GM12878 (cell line): ENCODE data around the gene PIEZO2. TPM values are rescaled to one million over a fixed set of nuclear protein-coding genes. Genes with fewer than 3 reads are reported as not detected.
A peak's percentile ranks its signal among the peaks of the same experiment; 100 is the strongest.

Source experiments
- ATAC-seq: fragments of 200-7000 bp; cut with Tn5 transposase; 3 replicates; pipeline ENCODE4 v1.9.1; 2020; ENCODE audit warnings: mild to moderate bottlenecking, moderate library complexity
- BruUV-seq: library from RNA; stranded (reverse); fragments of 400-500 nt; replicated peaks from 2 replicates; lab custom pipeline; 2021; lab: Mats Ljungman, UMichigan
- CTCF ChIA-PET: fragments of 300-600 bp; sonication (Branson Sonifier 250); formaldehyde crosslinking; extraction: SDS; loops from one replicate; lab custom pipeline; 2021; ENCODE audit warnings: inconsistent platforms; lab: Yijun Ruan, JAX
- POLR2A ChIA-PET: fragments of 350-600 bp; formaldehyde crosslinking; extraction: SDS; loops from one replicate; lab custom pipeline; 2021; ENCODE audit warnings: inconsistent platforms; lab: Charles Lee
- RAD21 ChIA-PET: fragments of 300-600 bp; sonication (Branson Sonifier 250); formaldehyde crosslinking; loops from one replicate; lab custom pipeline; 2023; ENCODE audit warnings: antibody characterized with exemption; ENCODE audit not compliant: unreplicated experiment; lab: Charles Lee
- SMC1A ChIA-PET: fragments of 300-600 bp; sonication (Branson Sonifier 250); formaldehyde crosslinking; loops from one replicate; lab custom pipeline; 2023; ENCODE audit not compliant: unreplicated experiment, uncharacterized antibody; lab: Charles Lee
- DNase-seq: peaks from one replicate; pipeline ENCODE4 v3.0.0-alpha.2; 2011; ENCODE audit warnings: low read depth, low spot score
- FAIRE-seq: peaks from 3 replicates; lab custom pipeline; 2011; peaks lifted over from hg19 to GRCh38; lab: Jason Lieb, UNC
- H2AFZ ChIP-seq: 2 replicates; pipeline ENCODE4 v1.6.0; 2011; ENCODE audit warnings: low read depth, low read length, control low read depth; ENCODE audit not compliant: control insufficient read depth
- H3K27ac ChIP-seq: 2 replicates; pipeline ENCODE4 v1.5.1; 2011; ENCODE audit warnings: control low read depth; ENCODE audit not compliant: control insufficient read depth, insufficient read depth
- H3K27me3 ChIP-seq, 2 experiments: replicated peaks in 1 of 2; 2 replicates each; pipeline versions ENCODE4 v1.6.0 to v1.6.1; 2011; ENCODE audit warnings: low read length in 1 of 2; ENCODE audit not compliant: control insufficient read depth in 2 of 2, insufficient read depth in 2 of 2
- H3K36me3 ChIP-seq, 2 experiments: 2 replicates each; pipeline ENCODE4 v1.5.1; 2011; ENCODE audit warnings: low read length in 1 of 2; ENCODE audit not compliant: control insufficient read depth in 2 of 2, insufficient read depth in 2 of 2
- H3K4me1 ChIP-seq: 2 replicates; pipeline ENCODE4 v1.6.1; 2011; ENCODE audit warnings: mild to moderate bottlenecking, low read length, moderate library complexity, mixed read lengths; ENCODE audit not compliant: control insufficient read depth, insufficient read depth
- H3K4me2 ChIP-seq: 2 replicates; pipeline ENCODE4 v1.6.0; 2011; ENCODE audit warnings: control low read depth; ENCODE audit not compliant: control insufficient read depth, insufficient read depth
- H3K4me3 ChIP-seq: fragments of 200-600 bp; sonication (generic); 2 replicates; pipeline ENCODE4 v1.5.1; 2016
- H3K79me2 ChIP-seq: 2 replicates; pipeline ENCODE4 v1.6.0; 2011; ENCODE audit warnings: low read length; ENCODE audit not compliant: control insufficient read depth, insufficient read depth
- H3K9ac ChIP-seq: 2 replicates; pipeline ENCODE4 v1.8.0; 2011; ENCODE audit warnings: low read length, control low read depth, mixed read lengths; ENCODE audit not compliant: control insufficient read depth, insufficient read depth
- H3K9me3 ChIP-seq: replicated peaks from 3 replicates; pipeline ENCODE4 v1.5.1; 2011; ENCODE audit warnings: mild to moderate bottlenecking, low read length; ENCODE audit not compliant: control insufficient read depth, insufficient read depth
- H4K20me1 ChIP-seq: 2 replicates; pipeline ENCODE4 v1.6.0; 2011; ENCODE audit not compliant: control insufficient read depth, insufficient read depth
- CBX5 ChIP-seq: sonication (generic); IDR thresholded peaks from 2 replicates; pipeline ENCODE4 v1.6.1; 2016; ENCODE audit warnings: low read depth, moderate library complexity, mild to moderate bottlenecking, inconsistent platforms
- CEBPB ChIP-seq, 2 experiments: fragments of 150-350 bp in 1 of 2; IDR thresholded peaks; 2 replicates each; pipeline ENCODE4 v1.6.1; 2012 to 2014; ENCODE audit warnings: low read depth in 2 of 2, low read length in 2 of 2, borderline replicate concordance in 1 of 2, inconsistent platforms in 1 of 2
- CHD1 ChIP-seq: IDR thresholded peaks from 2 replicates; pipeline ENCODE4 v1.6.1; 2012; ENCODE audit warnings: low read depth, low read length, improper control_type of control experiment
- CREM ChIP-seq: IDR thresholded peaks from 2 replicates; pipeline ENCODE4 v1.6.1; 2014; ENCODE audit warnings: antibody characterized with exemption, low read depth
- IRF3 ChIP-seq: fragments of 450-650 bp; IDR thresholded peaks from 2 replicates; pipeline ENCODE4 v1.6.1; 2014; ENCODE audit warnings: mild to moderate bottlenecking
- KDM1A ChIP-seq: fragments of 200-600 bp; sonication (generic); IDR thresholded peaks from 2 replicates; pipeline ENCODE4 v1.6.1; 2016; ENCODE audit warnings: borderline replicate concordance
- MLLT1 ChIP-seq: fragments of 450-650 bp; IDR thresholded peaks from 2 replicates; pipeline ENCODE4 v1.6.1; 2016; ENCODE audit warnings: mild to moderate bottlenecking
- NBN ChIP-seq: fragments of 450-650 bp; IDR thresholded peaks from 2 replicates; pipeline ENCODE4 v1.6.1; 2016
- PAX8 ChIP-seq: fragments of 450-650 bp; IDR thresholded peaks from 2 replicates; pipeline ENCODE4 v1.6.1; 2017; ENCODE audit warnings: mild to moderate bottlenecking, moderate library complexity
- RCOR1 ChIP-seq: conservative IDR thresholded peaks from 2 replicates; pipeline ENCODE4 v1.6.1; 2012; ENCODE audit warnings: low read depth, low read length, improper control_type of control experiment
- RUNX3 ChIP-seq: IDR thresholded peaks from 2 replicates; pipeline ENCODE4 v1.6.1; 2012; ENCODE audit warnings: low read length, inconsistent platforms
- SRF ChIP-seq, 2 experiments: IDR thresholded peaks; 2 replicates each; pipeline ENCODE4 v1.6.1; 2011; ENCODE audit warnings: low read depth in 2 of 2, low read length in 2 of 2, mild to moderate bottlenecking in 1 of 2, moderate library complexity in 1 of 2
- STAT3 ChIP-seq: IDR thresholded peaks from 2 replicates; pipeline ENCODE4 v1.6.1; 2011; ENCODE audit warnings: low read depth, low read length, improper control_type of control experiment
- YBX1 ChIP-seq: fragments of 450-650 bp; IDR thresholded peaks from 2 replicates; pipeline ENCODE4 v1.6.1; 2016; ENCODE audit warnings: antibody characterized with exemption
- YY1 ChIP-seq: IDR thresholded peaks from 2 replicates; pipeline ENCODE4 v1.6.1; 2011; ENCODE audit warnings: low read depth, mild to moderate bottlenecking, low read length
- ZNF24 ChIP-seq: fragments of 450-650 bp; IDR thresholded peaks from 2 replicates; pipeline ENCODE4 v1.6.1; 2017; ENCODE audit warnings: antibody characterized with exemption, mild to moderate bottlenecking
- WGBS: methylation state at CpG from one replicate; pipeline ENCODE4 v1.1.6; 2016; ENCODE audit warnings: low lambda C conversion rate; ENCODE audit not compliant: insufficient replicate concordance, insufficient coverage; ENCODE audit errors: missing lambda C conversion rate; 5-methylcytosine and 5-hydroxymethylcytosine counted together
- in situ Hi-C: fragments of 300-500 bp; cut with MboI; formaldehyde crosslinking; loops from 9 replicates; pipeline ENCODE4 v1.14.3; 2018; ENCODE audit warnings: mixed read lengths
- intact Hi-C: fragments of 100-400 bp; cut with micrococcal nuclease; formaldehyde crosslinking; loops from one replicate; pipeline ENCODE4 v1.14.2; 2022; ENCODE audit not compliant: unreplicated experiment
- polyA plus RNA-seq, 11 experiments: library from polyadenylated mRNA; depleted of rRNA in 4 of 11; unstranded in 6 of 11; stranded (reverse) in 5 of 11; fragments of >200 nt; fragmentation: Nextera tagmentation in 4 of 11; fragmentation: Illumina TruSeq in 1 of 11; extraction: Ambion mirVana in 4 of 11; extraction: Trizol in 1 of 11; gene quantifications; 1 replicate in 1 of 11; 2 replicates in 10 of 11; pipeline versions ENCODE4 v1.2.1 to v1.2.3, GENCODE V29; 2011 to 2016; ENCODE audit warnings: inconsistent platforms in 2 of 11, missing spikeins in 2 of 11, low read depth in 1 of 11
- total RNA-seq, 4 experiments: library from RNA; depleted of rRNA in 3 of 4; stranded (reverse); fragments of >200 nt in 3 of 4; fragmentation: Illumina TruSeq in 1 of 4; extraction: Trizol in 1 of 4; gene quantifications; 2 replicates each; pipeline versions ENCODE4 v1.2.1 to v1.2.3, GENCODE V29; 2013 to 2021
- TF ChIP-seq, protein P1 (sequence below): fragments of 450-650 bp; conservative IDR thresholded peaks from 2 replicates; pipeline ENCODE4 v1.6.1; 2017; ENCODE audit warnings: mild to moderate bottlenecking, moderate library complexity
- TF ChIP-seq, protein P2 (sequence below): IDR thresholded peaks from 2 replicates; pipeline ENCODE4 v1.6.1; 2012; ENCODE audit warnings: low read depth, low read length, improper control_type of control experiment

Gene PIEZO2
- total and polyA plus RNA-seq, 10 of the 15 experiments (the other 5 are each of a cell fraction or from before 2014, with no cell fraction given) = 6.7 to 42.3 (median 27.4) TPM

DNA sequence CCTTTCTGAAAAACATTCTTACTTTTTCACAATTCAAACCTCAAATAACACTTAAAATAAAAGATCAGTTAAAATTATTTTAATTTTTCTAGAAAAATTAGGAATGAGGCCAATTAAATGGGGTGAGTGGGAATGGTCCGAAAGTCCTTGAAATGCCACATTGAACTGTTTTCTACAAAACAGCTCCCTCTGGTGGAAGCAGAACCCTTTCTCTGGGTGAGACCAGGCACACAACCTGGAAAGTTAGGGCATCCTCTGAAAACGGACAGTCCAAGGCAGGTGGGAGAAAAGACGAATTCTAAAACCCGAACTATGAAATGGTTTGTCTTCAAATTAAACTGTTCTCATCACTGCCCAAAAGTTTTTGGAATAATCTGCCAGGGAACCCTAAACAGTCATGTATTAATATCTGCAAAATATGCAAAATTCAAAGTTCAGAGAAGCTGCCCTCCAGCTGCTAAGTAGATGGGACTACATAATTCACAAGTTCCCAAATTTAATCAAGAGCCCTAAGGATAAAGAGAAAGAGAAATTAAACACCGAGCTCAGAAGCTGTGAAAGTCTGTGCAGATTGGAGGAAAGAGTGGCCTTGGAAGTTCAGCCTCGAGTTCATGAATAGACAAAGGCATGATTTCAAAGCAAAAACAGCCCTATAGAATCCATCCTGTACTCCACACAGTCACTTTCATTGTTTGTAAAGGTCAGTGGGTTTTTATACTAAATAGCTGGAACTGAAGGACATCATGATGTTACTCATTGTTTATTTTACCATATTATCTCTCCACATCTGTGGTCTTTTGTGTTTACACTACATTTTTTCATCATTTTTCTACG is 108.3 kb downstream of the PIEZO2 start:
- H3K79me2 ChIP-seq = peaks cover 71% of the 10 kb centered on the region
- H2AFZ ChIP-seq = no peak overlapping the region; the same call in 1 of the 2 replicates
- no peaks in the 10 kb centered on the region for H3K27me3 ChIP-seq
- H3K4me1 ChIP-seq = peaks cover 30% of the 10 kb centered on the region
- peaks cover 14% of the 10 kb centered on the region for H3K9me3 ChIP-seq
- no TSS peak for BruUV-seq
- ChIA-PET CTCF (interaction anchor here (0.5 to 8.3 kb wide), 49 partner anchors 7 to 480 kb away, joined by 3 to 192 read pairs (median 6); partner anchors contain the start of gene PIEZO2), RAD21 (interaction anchor here (0.7 to 9.7 kb wide), 28 partner anchors 10 to 253 kb away, joined by 3 to 157 read pairs (median 8); partner anchors contain the start of gene PIEZO2), SMC1A (interaction anchor here (0.6 to 10.8 kb wide), 49 partner anchors 8 to 1131 kb away, joined by 3 to 196 read pairs (median 6); partner anchors contain the start of gene PIEZO2), POLR2A (interaction anchor here (0.5 to 2.9 kb wide), 12 partner anchors 12 to 190 kb away, joined by 3 to 9 read pairs (median 4); no protein-coding TSS in a partner anchor)
- peak; percentile 75 for ATAC-seq
- no peak for DNase-seq
- H3K4me2 ChIP-seq = peak overlapping the region; percentile 47
- H3K9ac ChIP-seq = peak overlapping the region; percentile 13; the same call in 1 of the 2 replicates
- 7% methylated on average over 7 of the region's 7 CpGs for WGBS
- H3K4me3 ChIP-seq = no peak overlapping the region
- in situ Hi-C loops = loop anchor here (5.0 kb wide), 1 partner anchor 189 kb away; no protein-coding TSS in a partner anchor
- FAIRE-seq = no peak
- H3K27ac ChIP-seq = peak overlapping the region; percentile 52
- no peaks in the 10 kb centered on the region for H4K20me1 ChIP-seq
- H3K36me3 ChIP-seq = peaks cover 0 to 2% of the 10 kb centered on the region in 2 experiments; a peak in 1 of 4 replicates
- intact Hi-C loops = loop anchor here (1.0 to 10.0 kb wide), 6 partner anchors 34 to 254 kb away; no protein-coding TSS in a partner anchor
- TF ChIP-seq, protein P1, sequence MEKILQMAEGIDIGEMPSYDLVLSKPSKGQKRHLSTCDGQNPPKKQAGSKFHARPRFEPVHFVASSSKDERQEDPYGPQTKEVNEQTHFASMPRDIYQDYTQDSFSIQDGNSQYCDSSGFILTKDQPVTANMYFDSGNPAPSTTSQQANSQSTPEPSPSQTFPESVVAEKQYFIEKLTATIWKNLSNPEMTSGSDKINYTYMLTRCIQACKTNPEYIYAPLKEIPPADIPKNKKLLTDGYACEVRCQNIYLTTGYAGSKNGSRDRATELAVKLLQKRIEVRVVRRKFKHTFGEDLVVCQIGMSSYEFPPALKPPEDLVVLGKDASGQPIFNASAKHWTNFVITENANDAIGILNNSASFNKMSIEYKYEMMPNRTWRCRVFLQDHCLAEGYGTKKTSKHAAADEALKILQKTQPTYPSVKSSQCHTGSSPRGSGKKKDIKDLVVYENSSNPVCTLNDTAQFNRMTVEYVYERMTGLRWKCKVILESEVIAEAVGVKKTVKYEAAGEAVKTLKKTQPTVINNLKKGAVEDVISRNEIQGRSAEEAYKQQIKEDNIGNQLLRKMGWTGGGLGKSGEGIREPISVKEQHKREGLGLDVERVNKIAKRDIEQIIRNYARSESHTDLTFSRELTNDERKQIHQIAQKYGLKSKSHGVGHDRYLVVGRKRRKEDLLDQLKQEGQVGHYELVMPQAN = no peak
- TF ChIP-seq CHD1 = no peak
- no peak for TF ChIP-seq SRF (IDR thresholded peaks at IDR 0.05; ENCODE audit: low read depth in 2 of 2, low read length in 2 of 2)
- TF ChIP-seq RUNX3 = peak; percentile 51
- no peak for TF ChIP-seq ZNF24
- 0 out of 2 replicates have a peak, but pooled peaks have one; percentile 39 for TF ChIP-seq NBN
- TF ChIP-seq, protein P2, sequence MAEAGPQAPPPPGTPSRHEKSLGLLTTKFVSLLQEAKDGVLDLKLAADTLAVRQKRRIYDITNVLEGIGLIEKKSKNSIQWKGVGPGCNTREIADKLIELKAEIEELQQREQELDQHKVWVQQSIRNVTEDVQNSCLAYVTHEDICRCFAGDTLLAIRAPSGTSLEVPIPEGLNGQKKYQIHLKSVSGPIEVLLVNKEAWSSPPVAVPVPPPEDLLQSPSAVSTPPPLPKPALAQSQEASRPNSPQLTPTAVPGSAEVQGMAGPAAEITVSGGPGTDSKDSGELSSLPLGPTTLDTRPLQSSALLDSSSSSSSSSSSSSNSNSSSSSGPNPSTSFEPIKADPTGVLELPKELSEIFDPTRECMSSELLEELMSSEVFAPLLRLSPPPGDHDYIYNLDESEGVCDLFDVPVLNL = no peak
- peak; percentile 73 for TF ChIP-seq YY1
- no peak for TF ChIP-seq KDM1A
- no peak for TF ChIP-seq CEBPB (IDR thresholded peaks at IDR 0.05; ENCODE audit: borderline replicate concordance in 1 of 2, low read depth in 2 of 2, low read length in 2 of 2)
- no peak for TF ChIP-seq PAX8
- peak; percentile 53; the same call in 1 of the 2 replicates for TF ChIP-seq CBX5
- TF ChIP-seq IRF3 = no peak
- TF ChIP-seq STAT3 = no peak
- TF ChIP-seq CREM = no peak
- peak; percentile 57; the same call in 1 of the 2 replicates for TF ChIP-seq MLLT1
- TF ChIP-seq RCOR1 = no peak
- TF ChIP-seq YBX1 = no peak
